EH (cell line): ENCODE measurements around the gene PLTP.
"Not testable (repeated sequence)": the region's sequence is repeated elsewhere in the genome, so short reads cannot be mapped to it uniquely, and the experiment has no call there.

ENCODE experiments used
- DNase-seq: peaks from one replicate; pipeline ENCODE4 v3.0.0-alpha.2; 2015; ENCODE audit warnings: low read depth

Gene PLTP

GRCh38 chr20:45874104-45874481 lies 37.9 kb downstream of the PLTP start:
- DNase-seq: not testable (repeated sequence)

- DNase-seq: peak; percentile 18
Observed at GRCh38 chr20:45873409-45874103, 38.4 kb downstream of the PLTP start.

- no peak for DNase-seq
Observed at GRCh38 chr20:45872626-45873025, 39.3 kb downstream of the PLTP start.

GRCh38 chr20:45867819-45868176 lies 44.2 kb downstream of the PLTP start:
- peak; percentile 83 for DNase-seq

- DNase-seq: no peak
Observed at GRCh38 chr20:45867136-45867818, 44.7 kb downstream of the PLTP start.

- no peak for DNase-seq
Observed at GRCh38 chr20:45866454-45866853, 45.5 kb downstream of the PLTP start.

GRCh38 chr20:45863543-45864470 lies 48.1 kb downstream of the PLTP start:
- no peak for DNase-seq

- peak; percentile 11 for DNase-seq
Observed at GRCh38 chr20:45861221-45862075, 50.5 kb downstream of the PLTP start.

GRCh38 chr20:45860560-45861220 lies 51.3 kb downstream of the PLTP start:
- DNase-seq: no peak

- no peak for DNase-seq
Observed at GRCh38 chr20:45859916-45860315, 52.0 kb downstream of the PLTP start.

GRCh38 chr20:45857882-45858216 lies 54.1 kb downstream of the PLTP start:
- no peak for DNase-seq

- peak; percentile 100 for DNase-seq
Observed at GRCh38 chr20:45857114-45857881, 54.7 kb downstream of the PLTP start, which contains the start of the genes ACOT8 and ZSWIM3. Gene ACOT8 (minus strand): TSS chr20:45857392. CDS start chr20:45857315, 77 bp downstream. Gene ZSWIM3 (plus strand): TSS chr20:45857614. CDS start chr20:45857826, 212 bp downstream.

- DNase-seq: no peak
Observed at GRCh38 chr20:45853484-45853883, 58.5 kb downstream of the PLTP start.

- no peak for DNase-seq
Observed at GRCh38 chr20:45852326-45852725, 59.6 kb downstream of the PLTP start.

- no peak for DNase-seq
Observed at GRCh38 chr20:45851501-45851900, 60.5 kb downstream of the PLTP start.

GRCh38 chr20:45850926-45851325 lies 61.0 kb downstream of the PLTP start:
- DNase-seq: no peak

- DNase-seq: no peak
Observed at GRCh38 chr20:45850238-45850637, 61.7 kb downstream of the PLTP start.

GRCh38 chr20:45848969-45849582 lies 62.9 kb downstream of the PLTP start:
- DNase-seq: no peak
